PC-3 (cell line): ENCODE measurements around the gene PFDN4. TPM values are rescaled to one million over a fixed set of nuclear protein-coding genes. Genes with fewer than 3 reads are reported as not detected.

Experiments
- ATAC-seq: fragments of 200-7000 bp; cut with Tn5 transposase; 2 replicates; pipeline ENCODE4 v1.9.1; 2020; ENCODE audit warnings: mild to moderate bottlenecking, moderate library complexity
- BruUV-seq: library from RNA; stranded (reverse); fragments of 400-500 nt; replicated peaks from 2 replicates; lab custom pipeline; 2021; lab: Mats Ljungman, UMichigan
- CTCF ChIA-PET: fragments of 300-600 bp; sonication (Branson Sonifier 250); formaldehyde crosslinking; loops from one replicate; lab custom pipeline; 2022; ENCODE audit warnings: antibody characterized with exemption; lab: Charles Lee
- POLR2A ChIA-PET: fragments of 300-600 bp; sonication (Branson Sonifier 250); formaldehyde crosslinking; loops from one replicate; lab custom pipeline; 2022; ENCODE audit warnings: antibody characterized with exemption; ENCODE audit not compliant: unreplicated experiment; lab: Charles Lee
- DNase-seq: peaks from one replicate; pipeline ENCODE4 v3.0.0-alpha.2; 2015
- H2AFZ ChIP-seq: fragments of 300-600 bp; sonication (generic); 2 replicates; pipeline ENCODE4 v1.6.0; 2016; ENCODE audit warnings: antibody characterized with exemption, low read length
- H3F3A ChIP-seq: fragments of 300-600 bp; sonication (generic); one replicate; pipeline ENCODE4 v1.6.0; 2017; ENCODE audit warnings: antibody characterized with exemption, low read length, control low read depth, mild to moderate bottlenecking; ENCODE audit not compliant: unreplicated experiment
- H3K27ac ChIP-seq: fragments of 300-600 bp; sonication (generic); 2 replicates; pipeline ENCODE4 v1.5.1; 2016; ENCODE audit warnings: mild to moderate bottlenecking, low read length
- H3K27me3 ChIP-seq: fragments of 300-600 bp; sonication (generic); 2 replicates; pipeline ENCODE4 v1.6.1; 2016; ENCODE audit warnings: low read length, mixed read lengths
- H3K36me3 ChIP-seq: fragments of 300-600 bp; sonication (generic); 2 replicates; pipeline ENCODE4 v1.6.1; 2016; ENCODE audit warnings: low read depth, mixed run types, low read length, mixed read lengths
- H3K4me1 ChIP-seq: fragments of 300-600 bp; sonication (generic); 2 replicates; pipeline ENCODE4 v1.5.1; 2016; ENCODE audit warnings: low read length; ENCODE audit not compliant: insufficient read depth
- H3K4me2 ChIP-seq: fragments of 300-600 bp; sonication (generic); 2 replicates; pipeline ENCODE4 v1.6.0; 2016; ENCODE audit warnings: low read length
- H3K4me3 ChIP-seq: fragments of 300-600 bp; sonication (generic); 2 replicates; pipeline ENCODE4 v1.5.1; 2016; ENCODE audit warnings: mild to moderate bottlenecking, low read length, mixed read lengths
- H3K79me2 ChIP-seq: fragments of 300-600 bp; sonication (generic); 2 replicates; pipeline ENCODE4 v1.6.1; 2017; ENCODE audit warnings: low read length, mixed read lengths
- H3K9ac ChIP-seq: fragments of 300-600 bp; sonication (generic); 2 replicates; pipeline ENCODE4 v1.6.0; 2016; ENCODE audit warnings: mild to moderate bottlenecking, low read length
- H3K9me2 ChIP-seq: fragments of 300-600 bp; sonication (generic); replicated peaks from 2 replicates; pipeline ENCODE4 v1.6.1; 2016; ENCODE audit warnings: mixed run types, low read length, mixed read lengths
- H3K9me3 ChIP-seq: fragments of 300-600 bp; sonication (generic); 2 replicates; pipeline ENCODE4 v1.6.1; 2016; ENCODE audit warnings: low read length, mixed read lengths
- H4K20me1 ChIP-seq: fragments of 300-600 bp; sonication (generic); 2 replicates; pipeline ENCODE4 v1.6.1; 2016; ENCODE audit warnings: low read length, mixed read lengths
- EZH2 ChIP-seq: fragments of 300-600 bp; sonication (generic); IDR thresholded peaks from one replicate; pipeline ENCODE4 v1.6.1; 2017; ENCODE audit warnings: antibody characterized with exemption, mild to moderate bottlenecking, low read length; ENCODE audit not compliant: unreplicated experiment
- EZH2phosphoT487 ChIP-seq: fragments of 300-600 bp; sonication (generic); IDR thresholded peaks from 2 replicates; pipeline ENCODE4 v1.6.1; 2018; ENCODE audit warnings: mild to moderate bottlenecking, antibody characterized with exemption, low read length, borderline replicate concordance
- intact Hi-C: fragments of 100-400 bp; cut with micrococcal nuclease; formaldehyde crosslinking; loops from 2 replicates; pipeline ENCODE4 v1.9.0; 2023
- total RNA-seq: library from RNA; depleted of rRNA; stranded (reverse); fragments of >200 nt; gene quantifications from 2 replicates; pipeline ENCODE4 v1.2.3, GENCODE V29; 2014
- TF ChIP-seq, protein P1 (sequence below): fragments of 300-600 bp; sonication (generic); conservative IDR thresholded peaks from 2 replicates; pipeline ENCODE4 v1.5.1; 2017; ENCODE audit warnings: antibody characterized with exemption, low read depth, mild to moderate bottlenecking, low read length

The PFDN4 gene
- total RNA-seq, 1 experiment from 2014 or later: 122 TPM

DNA sequence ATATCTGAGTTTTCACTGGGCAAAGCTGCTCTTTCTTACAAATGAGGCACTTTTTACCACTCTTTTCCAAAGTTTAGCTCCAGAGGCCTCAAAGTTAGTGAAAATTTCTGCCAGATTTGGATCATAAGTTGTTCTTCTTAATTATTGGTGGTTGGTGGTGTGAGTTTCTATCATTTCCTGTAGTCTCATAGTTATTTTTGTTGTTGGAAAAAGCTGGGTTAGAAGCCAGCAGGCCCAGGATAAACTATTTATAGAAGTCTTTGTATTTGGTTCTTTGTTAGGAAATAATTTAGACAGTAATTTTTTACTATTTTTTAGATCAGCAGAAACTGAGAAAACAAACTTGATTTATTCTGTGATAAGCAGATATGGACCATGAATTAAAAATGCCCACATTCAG is 10.6 kb downstream of the PFDN4 start:
- Histone ChIP-seq H3K4me1 (no peaks in the 10 kb centered on the region), H3K4me2 (no peak overlapping the region), H3F3A (no peaks in the 10 kb centered on the region), H3K9me2 (no peaks in the 10 kb centered on the region), H4K20me1 (peaks cover under 1% of the 10 kb centered on the region; the same call in 1 of the 2 replicates), H3K27me3 (no peaks in the 10 kb centered on the region), H3K27ac (no peak overlapping the region), H3K79me2 (peaks cover 6% of the 10 kb centered on the region), H2AFZ (no peak overlapping the region), H3K9ac (no peak overlapping the region), H3K36me3 (peaks cover 20% of the 10 kb centered on the region; the same call in 1 of the 2 replicates), H3K9me3 (no peaks in the 10 kb centered on the region), H3K4me3 (no peak overlapping the region)
- intact Hi-C loops: no loop called here
- ChIA-PET CTCF (no interaction called here), POLR2A (no interaction called here)
- TF ChIP-seq EZH2phosphoT487 (no peak), EZH2 (no peak)
- TF ChIP-seq, protein P1, sequence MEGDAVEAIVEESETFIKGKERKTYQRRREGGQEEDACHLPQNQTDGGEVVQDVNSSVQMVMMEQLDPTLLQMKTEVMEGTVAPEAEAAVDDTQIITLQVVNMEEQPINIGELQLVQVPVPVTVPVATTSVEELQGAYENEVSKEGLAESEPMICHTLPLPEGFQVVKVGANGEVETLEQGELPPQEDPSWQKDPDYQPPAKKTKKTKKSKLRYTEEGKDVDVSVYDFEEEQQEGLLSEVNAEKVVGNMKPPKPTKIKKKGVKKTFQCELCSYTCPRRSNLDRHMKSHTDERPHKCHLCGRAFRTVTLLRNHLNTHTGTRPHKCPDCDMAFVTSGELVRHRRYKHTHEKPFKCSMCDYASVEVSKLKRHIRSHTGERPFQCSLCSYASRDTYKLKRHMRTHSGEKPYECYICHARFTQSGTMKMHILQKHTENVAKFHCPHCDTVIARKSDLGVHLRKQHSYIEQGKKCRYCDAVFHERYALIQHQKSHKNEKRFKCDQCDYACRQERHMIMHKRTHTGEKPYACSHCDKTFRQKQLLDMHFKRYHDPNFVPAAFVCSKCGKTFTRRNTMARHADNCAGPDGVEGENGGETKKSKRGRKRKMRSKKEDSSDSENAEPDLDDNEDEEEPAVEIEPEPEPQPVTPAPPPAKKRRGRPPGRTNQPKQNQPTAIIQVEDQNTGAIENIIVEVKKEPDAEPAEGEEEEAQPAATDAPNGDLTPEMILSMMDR: no peak
- ATAC-seq (no peak), DNase-seq (no peak)
- BruUV-seq: no TSS peak

DNA sequence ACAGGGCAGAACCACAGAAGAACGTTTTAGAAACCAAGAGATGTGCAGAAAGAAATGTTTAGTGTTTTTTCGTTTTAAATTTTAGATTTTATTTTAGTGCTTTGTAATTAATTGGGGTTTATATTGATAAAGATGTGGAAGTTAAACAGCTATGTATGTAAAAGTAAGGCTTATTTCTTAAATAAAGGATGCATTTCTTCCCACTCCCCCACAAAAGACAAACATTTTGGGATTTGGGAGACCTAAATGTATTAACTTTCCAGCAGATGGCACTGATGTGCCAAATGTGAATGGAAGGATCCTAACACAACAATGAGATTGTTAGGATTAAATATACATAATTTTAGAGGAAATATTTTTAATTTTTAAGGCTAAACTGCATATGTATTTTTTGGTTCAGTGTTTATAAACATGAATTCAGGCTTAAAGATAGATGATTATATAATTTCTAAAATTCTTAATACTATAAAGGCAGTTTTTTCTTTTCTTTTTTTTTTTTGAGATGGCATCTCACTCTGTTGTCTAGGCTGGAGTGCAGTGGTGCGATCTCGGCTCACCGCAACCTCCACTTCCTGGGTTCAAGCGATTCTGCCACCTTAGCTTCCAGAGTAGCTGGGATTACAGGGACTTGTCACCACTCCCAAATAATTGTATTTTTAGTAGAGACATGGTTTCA is 12.0 kb downstream of the PFDN4 start:
- H3K9me2 ChIP-seq: no peaks in the 10 kb centered on the region
- H3K4me3 ChIP-seq: no peak overlapping the region
- H3K9ac ChIP-seq: no peak overlapping the region
- peaks cover 17% of the 10 kb centered on the region; the same call in 1 of the 2 replicates for H3K36me3 ChIP-seq
- TF ChIP-seq EZH2 (no peak), EZH2phosphoT487 (no peak)
- TF ChIP-seq, protein P1: peak; percentile 87
- CTCF ChIA-PET: no interaction called here
- no TSS peak for BruUV-seq
- no peaks in the 10 kb centered on the region for H4K20me1 ChIP-seq
- peak; percentile 83 for DNase-seq
- no peaks in the 10 kb centered on the region for H3K27me3 ChIP-seq
- no peaks in the 10 kb centered on the region for H3K79me2 ChIP-seq
- intact Hi-C loops: loop anchor here (1.0 kb wide), 1 partner anchor 427 kb away; no protein-coding TSS in a partner anchor
- H3K27ac ChIP-seq: no peak overlapping the region
- peak; percentile 49; the same call in 1 of the 2 replicates for ATAC-seq
- H3K4me1 ChIP-seq: no peaks in the 10 kb centered on the region
- H3K9me3 ChIP-seq: no peaks in the 10 kb centered on the region
- no peaks in the 10 kb centered on the region for H3F3A ChIP-seq
- H3K4me2 ChIP-seq: no peak overlapping the region
- no peak overlapping the region for H2AFZ ChIP-seq
- POLR2A ChIA-PET: no interaction called here

GRCh38 chr20:54220722-54221121 is 12.8 kb downstream of the PFDN4 start:
- intact Hi-C loops: loop anchor here (1.0 kb wide), 1 partner anchor 427 kb away; no protein-coding TSS in a partner anchor
- POLR2A ChIA-PET: no interaction called here
- no peak overlapping the region for H3K27ac ChIP-seq
- no peaks in the 10 kb centered on the region for H3K9me2 ChIP-seq
- no peaks in the 10 kb centered on the region for H3K27me3 ChIP-seq
- ATAC-seq (no peak), DNase-seq (no peak)
- no peak overlapping the region for H2AFZ ChIP-seq
- H4K20me1 ChIP-seq: no peaks in the 10 kb centered on the region
- no TSS peak for BruUV-seq
- no peaks in the 10 kb centered on the region for H3K4me1 ChIP-seq
- peaks cover 9% of the 10 kb centered on the region; the same call in 1 of the 2 replicates for H3K36me3 ChIP-seq
- H3K9me3 ChIP-seq: no peaks in the 10 kb centered on the region
- H3K4me2 ChIP-seq: no peak overlapping the region
- H3K9ac ChIP-seq: no peak overlapping the region
- CTCF ChIA-PET: no interaction called here
- no peaks in the 10 kb centered on the region for H3F3A ChIP-seq
- TF ChIP-seq EZH2: no peak
- TF ChIP-seq, protein P1: no peak
- no peak for TF ChIP-seq EZH2phosphoT487
- H3K79me2 ChIP-seq: no peaks in the 10 kb centered on the region
- H3K4me3 ChIP-seq: no peak overlapping the region
